ENCODE measurements around the gene SYNGAP1. TPM values are rescaled to one million over a fixed set of nuclear protein-coding genes. Genes with fewer than 3 reads are reported as not detected.

SYNGAP1 gene
- total RNA-seq, 2 donors from 2014 or later, result 5.4 to 5.6 TPM

- WGBS, 2 donors, result 81 to 86% methylated on average over 13 to 14 of the region's 14 CpGs
- Histone ChIP-seq H3K4me3 (no peak overlapping the region), H3K27me3 (no peaks in the 10 kb centered on the region), H3K9me3 (no peaks in the 10 kb centered on the region), H3K4me1 (peaks cover 54% of the 10 kb centered on the region), H3K36me3 (replicated peaks in 1 of 2; ENCODE audit: insufficient read depth in 1 of 2, low read depth in 2 of 2) (no peaks in the 10 kb centered on the region), H3K27ac (no peak overlapping the region)
- no peak for TF ChIP-seq POLR2A (IDR thresholded peaks at IDR 0.05)
- TF ChIP-seq CTCF (IDR thresholded peaks at IDR 0.05), result no peak
- DNase-seq (no peak), ATAC-seq (no peak)
- intact Hi-C loops (cut with DNase I), result no loop called here
Measured at GRCh38 chr6:33413241-33414120, 6.4 kb upstream of the SYNGAP1 start.

GRCh38 chr6:33414592-33415271 is 5.1 kb upstream of the SYNGAP1 start:
- no peak overlapping the region for H3K4me3 ChIP-seq
- H3K9me3 ChIP-seq, result no peaks in the 10 kb centered on the region
- intact Hi-C loops (cut with DNase I), result no loop called here
- H3K4me1 ChIP-seq, result peaks cover 61% of the 10 kb centered on the region
- TF ChIP-seq POLR2A (IDR thresholded peaks at IDR 0.05), result no peak
- peak in 1 of 7 experiments; percentile 5 for TF ChIP-seq CTCF (IDR thresholded peaks at IDR 0.05)
- H3K36me3 ChIP-seq (replicated peaks in 1 of 2; ENCODE audit: insufficient read depth in 1 of 2, low read depth in 2 of 2), result no peaks in the 10 kb centered on the region
- no peaks in the 10 kb centered on the region for H3K27me3 ChIP-seq
- H3K27ac ChIP-seq, result no peak overlapping the region
- ATAC-seq, result no peak
- WGBS, 2 donors, result 60 to 73% methylated on average over 8 to 12 of the region's 12 CpGs
- no peak for DNase-seq

- 68 to 71% methylated on average over 9 of the region's 9 CpGs for whole genome bisulfite sequencing, 2 donors
- DNase-seq (no peak), ATAC-seq (no peak)
- TF ChIP-seq CTCF (IDR thresholded peaks at IDR 0.05) (no peak), POLR2A (IDR thresholded peaks at IDR 0.05) (no peak)
- no peaks in the 10 kb centered on the region for H3K27me3 ChIP-seq
- peaks cover 61% of the 10 kb centered on the region for H3K4me1 ChIP-seq
- intact Hi-C loops (cut with DNase I), result no loop called here
- H3K9me3 ChIP-seq, result no peaks in the 10 kb centered on the region
- H3K4me3 ChIP-seq, result no peak overlapping the region
- no peak overlapping the region for H3K27ac ChIP-seq
- no peaks in the 10 kb centered on the region for H3K36me3 ChIP-seq (replicated peaks in 1 of 2; ENCODE audit: insufficient read depth in 1 of 2, low read depth in 2 of 2)
Measured at GRCh38 chr6:33415831-33416230, 4.0 kb upstream of the SYNGAP1 start.

GRCh38 chr6:33416386-33417127 is 3.3 kb upstream of the SYNGAP1 start:
- intact Hi-C loops (cut with DNase I), result no loop called here
- peaks cover 58% of the 10 kb centered on the region for H3K4me1 ChIP-seq
- H3K27me3 ChIP-seq, result no peaks in the 10 kb centered on the region
- H3K27ac ChIP-seq, result peak overlapping the region in 1 of 4 donors; percentile 95
- no peaks in the 10 kb centered on the region for H3K36me3 ChIP-seq (replicated peaks in 1 of 2; ENCODE audit: insufficient read depth in 1 of 2, low read depth in 2 of 2)
- no peak for ATAC-seq
- DNase-seq, result no peak
- no peak for TF ChIP-seq POLR2A (IDR thresholded peaks at IDR 0.05)
- TF ChIP-seq CTCF (IDR thresholded peaks at IDR 0.05), result no peak
- 46% methylated on average over 12 of the region's 12 CpGs for WGBS, 2 donors
- H3K4me3 ChIP-seq, result no peak overlapping the region
- no peaks in the 10 kb centered on the region for H3K9me3 ChIP-seq
